ENCODE data around the gene LARGE1.

DNA sequence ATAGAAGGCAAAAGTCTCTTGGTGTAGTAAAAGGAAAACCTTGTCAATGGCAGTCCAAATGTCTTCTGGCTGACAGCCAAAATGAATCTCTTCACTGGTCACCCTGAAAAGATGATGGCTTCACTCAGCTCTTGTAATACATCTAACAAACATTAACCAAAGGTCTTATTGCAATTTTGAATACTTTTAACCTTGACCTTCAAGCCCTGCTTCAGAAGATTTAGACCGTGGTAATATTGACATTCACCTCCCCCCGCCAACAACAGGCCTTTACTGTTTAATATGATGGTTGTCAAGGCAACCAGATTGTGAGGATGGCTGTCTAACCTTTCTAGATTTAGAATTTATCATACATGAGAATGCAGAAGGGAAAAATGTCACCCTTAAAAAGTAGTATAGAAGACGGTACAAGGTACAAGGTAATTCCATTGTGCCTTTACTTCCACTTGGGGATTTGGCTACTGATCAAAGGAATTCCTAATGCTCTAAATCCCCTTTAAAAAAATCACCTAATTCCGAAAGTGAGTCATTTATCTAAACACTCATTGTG, 342.3 kb downstream of the LARGE1 start:
- TF ChIP-seq CTCF (IDR thresholded peaks at IDR 0.05) (no peak), POLR2A (IDR thresholded peaks at IDR 0.05) (no peak)
